TTC549 (cell line): ENCODE measurements around the gene ANKRD66.

ENCODE experiments used
- FAIRE-seq: peaks from 2 replicates; lab custom pipeline; 2012; peaks lifted over from hg19 to GRCh38; lab: Jason Lieb, UNC

The ANKRD66 gene

GRCh38 chr6:46790355-46790874 is 43.7 kb downstream of the ANKRD66 start:
- no peak for FAIRE-seq

DNA sequence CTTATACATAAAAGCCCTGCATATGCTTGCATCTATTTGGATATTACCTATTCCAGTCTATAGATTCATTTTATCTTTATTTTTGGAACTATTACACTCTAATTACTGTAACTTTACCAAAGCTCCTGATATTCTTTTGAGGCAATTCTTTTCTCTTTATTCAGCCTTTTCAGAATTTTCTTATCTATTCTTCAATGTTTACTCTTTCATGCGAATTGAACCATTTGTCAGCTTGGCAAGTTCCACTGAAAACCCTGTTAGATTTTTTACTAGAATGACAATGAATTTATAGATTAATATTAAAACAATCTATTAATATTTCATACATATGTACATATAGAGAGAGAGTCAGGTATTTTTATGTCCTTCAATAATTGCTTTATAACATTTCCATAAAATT is 45.9 kb downstream of the ANKRD66 start:
- FAIRE-seq, result peak; percentile 28

DNA sequence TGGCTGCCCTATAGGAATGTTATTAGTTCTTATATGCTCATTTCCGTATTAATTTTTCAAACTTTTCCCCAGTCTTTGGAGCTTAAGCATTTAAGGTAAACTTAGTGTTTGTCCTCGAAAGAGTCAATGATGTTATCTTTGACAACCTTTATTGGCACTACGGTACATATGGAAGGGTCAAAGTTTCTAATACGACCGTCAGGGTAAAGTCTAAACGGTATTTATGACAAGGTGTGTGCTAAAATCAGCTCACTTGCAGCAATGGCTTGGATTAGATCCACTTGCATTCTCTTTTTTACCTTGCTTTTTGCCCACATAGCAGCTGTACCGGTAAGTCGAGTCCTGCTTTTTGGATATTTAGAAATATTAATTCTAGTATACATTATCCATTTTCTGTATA is 46.4 kb downstream of the ANKRD66 start, which contains the start of gene MEP1A:
MEP1A (plus strand) TSS at position 252 of the 400 bp plus-strand sequence; CDS start at position 262, 10 bp downstream.
- FAIRE-seq, result no peak

GRCh38 chr6:46794068-46794467 is 47.3 kb downstream of the ANKRD66 start:
- no peak for FAIRE-seq

DNA sequence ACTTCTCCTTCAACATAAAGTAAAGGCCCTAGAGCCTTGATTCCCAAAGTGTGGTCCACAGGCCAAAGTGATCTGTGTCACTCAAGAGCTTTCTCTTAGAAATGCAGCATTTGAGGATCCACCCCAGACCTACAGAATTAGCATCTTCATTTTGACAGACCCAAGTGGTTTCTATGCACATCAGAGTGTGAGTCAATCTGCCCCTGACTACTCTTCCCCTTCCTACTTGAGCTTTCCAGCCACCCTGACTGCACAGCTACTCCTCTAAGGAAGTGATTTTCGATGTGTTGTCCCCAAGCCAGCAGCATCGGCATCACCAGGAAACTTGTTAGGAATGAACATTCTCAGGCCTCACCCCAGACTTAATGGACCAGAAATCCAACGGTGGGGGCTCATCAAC is 49.1 kb downstream of the ANKRD66 start:
- FAIRE-seq, result no peak

DNA sequence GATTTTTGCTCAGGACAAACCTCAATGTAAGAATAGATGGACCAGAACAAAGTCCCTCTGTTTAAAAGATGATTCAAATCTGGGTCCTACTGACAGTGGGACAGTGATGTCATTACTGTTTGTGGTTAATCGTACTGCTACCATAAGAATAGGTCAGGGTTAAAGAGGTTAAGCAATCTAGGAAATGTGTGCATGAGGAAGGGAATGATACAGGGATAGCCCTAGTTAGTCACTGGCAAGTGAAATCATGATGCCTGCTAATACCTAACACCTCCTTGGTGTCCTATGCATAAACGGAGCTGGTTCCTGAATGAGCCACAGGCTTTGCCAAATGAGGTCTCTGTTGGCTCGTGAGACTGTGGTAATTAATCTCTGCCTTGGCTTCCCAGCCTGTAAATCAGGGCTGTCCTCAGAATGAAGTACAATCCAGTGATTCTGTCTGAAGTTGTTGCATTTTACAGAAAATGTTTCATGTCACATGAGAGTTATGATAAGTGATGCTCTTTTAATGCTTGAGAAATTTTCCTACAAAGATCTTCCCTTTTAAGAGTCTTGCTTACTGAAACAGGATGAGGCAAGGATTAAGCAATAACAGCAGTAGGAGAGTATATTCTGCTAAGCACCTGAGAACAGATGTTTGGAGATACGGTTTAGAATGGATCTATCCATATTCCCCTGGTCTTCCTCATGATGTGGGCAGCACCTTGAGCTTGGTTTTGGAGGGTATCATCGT is 50.3 kb downstream of the ANKRD66 start:
- no peak for FAIRE-seq

DNA sequence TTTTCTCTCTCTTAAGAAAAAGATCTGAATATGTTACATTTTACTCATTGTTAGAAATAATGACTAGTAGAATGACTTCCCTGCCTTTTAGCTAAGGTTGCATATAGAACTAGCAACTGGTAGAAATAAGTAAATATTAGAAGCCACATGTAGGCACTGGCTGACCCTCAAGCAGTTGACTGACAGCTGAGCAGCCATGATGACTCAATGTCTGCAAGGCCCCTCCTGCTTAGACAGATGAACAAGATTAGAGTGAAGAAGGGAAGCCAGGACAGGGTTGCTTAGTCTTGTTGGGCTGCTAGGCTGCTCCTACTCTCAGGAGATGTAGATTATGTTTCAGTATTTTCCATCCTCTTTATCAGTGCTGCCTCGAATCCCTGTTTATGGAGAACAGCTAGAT is 52.9 kb downstream of the ANKRD66 start:
- FAIRE-seq, result no peak

DNA sequence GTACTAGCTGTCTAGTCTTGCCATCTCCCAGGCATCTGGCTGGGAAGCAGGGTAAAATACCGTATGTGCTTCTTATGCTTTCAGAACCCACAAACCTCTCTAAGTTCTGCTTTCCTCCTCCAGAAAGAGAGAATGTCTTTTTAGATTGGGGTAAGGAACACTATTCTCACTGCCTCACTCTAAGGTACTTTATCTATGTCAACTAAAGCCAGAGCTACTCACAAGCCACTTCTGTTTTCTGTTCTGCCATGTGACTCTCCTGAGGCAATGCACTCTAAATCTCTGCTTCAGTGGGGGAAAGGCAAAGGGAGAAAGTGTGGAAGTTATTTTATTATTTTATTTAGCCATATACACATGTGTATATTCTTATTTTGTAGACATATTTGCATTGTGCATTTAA is 62.1 kb downstream of the ANKRD66 start:
- FAIRE-seq, result no peak
